Activated naive CD8-positive, alpha-beta T cell (primary cell): ENCODE measurements around the gene THOC5.

ENCODE experiments used
- H3K27ac Mint-ChIP-seq: one replicate; pipeline ENCODE4 v1.8.0; 2021; ENCODE audit warnings: mixed read lengths
- H3K27me3 Mint-ChIP-seq: one replicate; pipeline ENCODE4 v1.8.0; 2021; ENCODE audit warnings: mixed read lengths
- H3K36me3 Mint-ChIP-seq: one replicate; pipeline ENCODE4 v1.8.0; 2021; ENCODE audit warnings: mixed read lengths
- H3K4me1 Mint-ChIP-seq: one replicate; pipeline ENCODE4 v1.8.0; 2021; ENCODE audit warnings: low read depth, mixed read lengths
- H3K4me3 Mint-ChIP-seq: one replicate; pipeline ENCODE4 v1.8.0; 2021; ENCODE audit warnings: mild to moderate bottlenecking, mixed read lengths
- H3K9me3 Mint-ChIP-seq: one replicate; pipeline ENCODE4 v1.8.0; 2021; ENCODE audit warnings: low read depth, mixed read lengths

Gene THOC5

GRCh38 chr22:29456211-29456671, 97.3 kb downstream of the THOC5 start:
- Mint-ChIP-seq H3K9me3 (no peaks in the 10 kb centered on the region), H3K4me1 (no peaks in the 10 kb centered on the region), H3K27me3 (no peaks in the 10 kb centered on the region), H3K36me3 (no peaks in the 10 kb centered on the region), H3K27ac (no peak overlapping the region), H3K4me3 (no peak overlapping the region)
